HEK293 (cell line): Measurements from ENCODE around the gene CFAP43.

ENCODE experiments used
- GLIS1 ChIP-seq: fragments of 450-650 bp; formaldehyde crosslinking; IDR thresholded peaks from 2 replicates; pipeline ENCODE4 v1.5.1; 2016; ENCODE audit warnings: missing biosample characterization, missing genetic modification characterization
- HOXC10 ChIP-seq: sonication (generic); formaldehyde crosslinking; IDR thresholded peaks from 2 replicates; pipeline ENCODE4 v1.8.1; 2023; ENCODE audit warnings: mild to moderate bottlenecking, missing genetic modification reagents
- INSM2 ChIP-seq: fragments of 450-650 bp; formaldehyde crosslinking; IDR thresholded peaks from 2 replicates; pipeline ENCODE4 v1.5.1; 2016; ENCODE audit warnings: missing biosample characterization, missing genetic modification characterization
- KLF16 ChIP-seq: fragments of 450-650 bp; formaldehyde crosslinking; IDR thresholded peaks from 2 replicates; pipeline ENCODE4 v1.5.1; 2017; ENCODE audit warnings: missing biosample characterization, missing genetic modification characterization
- KLF9 ChIP-seq: fragments of 450-650 bp; formaldehyde crosslinking; IDR thresholded peaks from 2 replicates; pipeline ENCODE4 v1.5.1; 2016; ENCODE audit warnings: missing biosample characterization, missing genetic modification characterization, low read depth
- OSR2 ChIP-seq: fragments of 450-650 bp; formaldehyde crosslinking; IDR thresholded peaks from 2 replicates; pipeline ENCODE4 v1.5.1; 2016; ENCODE audit warnings: missing biosample characterization, missing genetic modification characterization
- PATZ1 ChIP-seq: fragments of 450-650 bp; formaldehyde crosslinking; IDR thresholded peaks from 2 replicates; pipeline ENCODE4 v1.5.1; 2016; ENCODE audit warnings: missing biosample characterization, missing genetic modification characterization
- PRDM1 ChIP-seq: fragments of 450-650 bp; formaldehyde crosslinking; IDR thresholded peaks from 2 replicates; pipeline ENCODE4; 2016; ENCODE audit warnings: missing biosample characterization, missing genetic modification characterization
- REPIN1 ChIP-seq: fragments of 450-650 bp; formaldehyde crosslinking; IDR thresholded peaks from 2 replicates; pipeline ENCODE4 v1.5.1; 2017; ENCODE audit warnings: missing biosample characterization, missing genetic modification characterization, low read depth
- SCRT1 ChIP-seq: fragments of 450-650 bp; formaldehyde crosslinking; IDR thresholded peaks from 2 replicates; pipeline ENCODE4 v1.5.1; 2016; ENCODE audit warnings: missing biosample characterization, missing genetic modification characterization, borderline replicate concordance
- SP2 ChIP-seq: fragments of 450-650 bp; formaldehyde crosslinking; IDR thresholded peaks from 2 replicates; pipeline ENCODE4 v1.5.1; 2016; ENCODE audit warnings: missing biosample characterization, missing genetic modification characterization
- SP3 ChIP-seq: fragments of 450-650 bp; formaldehyde crosslinking; IDR thresholded peaks from 2 replicates; pipeline ENCODE4 v1.5.1; 2016; ENCODE audit warnings: missing biosample characterization, missing genetic modification characterization
- SP7 ChIP-seq: fragments of 450-650 bp; formaldehyde crosslinking; IDR thresholded peaks from 2 replicates; pipeline ENCODE4 v1.5.1; 2016; ENCODE audit warnings: missing biosample characterization, missing genetic modification characterization
- YY1 ChIP-seq: fragments of 450-650 bp; formaldehyde crosslinking; IDR thresholded peaks from 2 replicates; pipeline ENCODE4 v1.5.1; 2018; ENCODE audit warnings: missing biosample characterization, missing genetic modification characterization
- ZBTB11 ChIP-seq: fragments of 450-650 bp; formaldehyde crosslinking; conservative IDR thresholded peaks from 2 replicates; pipeline ENCODE4 v1.5.1; 2016; ENCODE audit warnings: low read depth, missing biosample characterization, missing genetic modification characterization
- ZBTB17 ChIP-seq: fragments of 450-650 bp; formaldehyde crosslinking; IDR thresholded peaks from 2 replicates; pipeline ENCODE4 v1.5.1; 2016; ENCODE audit warnings: missing biosample characterization, missing genetic modification characterization
- ZNF10 ChIP-seq: fragments of 450-650 bp; formaldehyde crosslinking; IDR thresholded peaks from 2 replicates; pipeline ENCODE4 v1.5.1; 2017; ENCODE audit warnings: missing biosample characterization, missing genetic modification characterization
- ZNF16 ChIP-seq: fragments of 450-650 bp; formaldehyde crosslinking; IDR thresholded peaks from 2 replicates; pipeline ENCODE4 v1.5.1; 2016; ENCODE audit warnings: low read depth, missing biosample characterization, missing genetic modification characterization
- ZNF416 ChIP-seq: fragments of 450-650 bp; formaldehyde crosslinking; IDR thresholded peaks from 2 replicates; pipeline ENCODE4 v1.5.1; 2016; ENCODE audit warnings: missing biosample characterization, missing genetic modification characterization
- ZNF600 ChIP-seq: fragments of 450-650 bp; formaldehyde crosslinking; IDR thresholded peaks from 2 replicates; pipeline ENCODE4 v1.5.1; 2016; ENCODE audit warnings: missing biosample characterization, missing genetic modification characterization
- ZNF629 ChIP-seq: fragments of 450-650 bp; formaldehyde crosslinking; IDR thresholded peaks from 2 replicates; pipeline ENCODE4 v1.5.1; 2017; ENCODE audit warnings: missing biosample characterization, missing genetic modification characterization
- ZNF777 ChIP-seq: fragments of 450-650 bp; formaldehyde crosslinking; IDR thresholded peaks from 2 replicates; pipeline ENCODE4 v1.5.1; 2017; ENCODE audit warnings: missing biosample characterization, missing genetic modification characterization, borderline replicate concordance
- ZSCAN30 ChIP-seq: fragments of 450-650 bp; IDR thresholded peaks from 2 replicates; pipeline ENCODE4 v1.5.1; 2018; ENCODE audit warnings: missing biosample characterization, mild to moderate bottlenecking, missing genetic modification characterization, moderate library complexity
- TF ChIP-seq, protein P1 (sequence below): fragments of 450-650 bp; formaldehyde crosslinking; IDR thresholded peaks from 2 replicates; pipeline ENCODE4 v1.5.1; 2016; ENCODE audit warnings: missing biosample characterization, missing genetic modification characterization, borderline replicate concordance
- TF ChIP-seq, protein P2 (sequence below): fragments of 450-650 bp; IDR thresholded peaks from 2 replicates; pipeline ENCODE4 v1.5.1; 2018; ENCODE audit warnings: missing biosample characterization, mild to moderate bottlenecking, missing genetic modification characterization

The CFAP43 gene

DNA sequence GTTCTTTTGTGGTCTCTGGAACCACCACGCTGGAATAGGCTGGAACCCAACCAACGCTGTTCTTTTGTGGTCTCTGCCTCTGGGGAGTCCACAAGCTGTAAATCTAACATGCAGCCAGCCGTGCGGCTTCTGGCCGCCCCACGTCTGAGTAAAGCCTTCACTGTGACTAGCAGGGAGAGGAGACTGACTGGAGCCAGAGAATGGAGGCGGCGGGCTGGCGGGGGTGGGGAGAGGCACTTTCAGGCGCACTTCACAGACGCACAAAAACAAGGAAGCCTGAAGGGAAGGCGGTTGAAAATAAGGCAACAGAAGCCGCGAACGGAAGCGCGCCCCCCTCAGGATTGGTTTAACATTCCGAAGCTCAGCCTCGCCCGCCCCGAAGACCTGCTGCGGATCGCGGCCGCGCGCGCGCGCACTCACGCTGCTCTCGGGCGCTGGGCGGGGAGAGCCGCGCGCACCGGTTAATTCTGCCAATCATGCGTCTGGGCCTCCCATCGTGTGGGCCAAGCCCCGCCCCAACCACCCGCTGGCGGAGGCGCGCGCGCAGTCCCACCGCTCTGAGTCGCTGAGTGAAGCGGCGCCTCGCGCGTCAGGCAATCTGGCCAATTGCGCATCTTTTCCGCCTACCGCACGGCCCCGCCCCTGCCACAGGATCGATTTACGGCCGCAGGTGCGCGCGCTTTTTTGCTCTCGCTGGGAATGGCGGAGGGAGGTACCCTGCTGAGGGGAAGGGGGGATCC is 110.5 kb downstream of the CFAP43 start, which contains the start of gene SFR1 (continued):
- TF ChIP-seq, protein P1, sequence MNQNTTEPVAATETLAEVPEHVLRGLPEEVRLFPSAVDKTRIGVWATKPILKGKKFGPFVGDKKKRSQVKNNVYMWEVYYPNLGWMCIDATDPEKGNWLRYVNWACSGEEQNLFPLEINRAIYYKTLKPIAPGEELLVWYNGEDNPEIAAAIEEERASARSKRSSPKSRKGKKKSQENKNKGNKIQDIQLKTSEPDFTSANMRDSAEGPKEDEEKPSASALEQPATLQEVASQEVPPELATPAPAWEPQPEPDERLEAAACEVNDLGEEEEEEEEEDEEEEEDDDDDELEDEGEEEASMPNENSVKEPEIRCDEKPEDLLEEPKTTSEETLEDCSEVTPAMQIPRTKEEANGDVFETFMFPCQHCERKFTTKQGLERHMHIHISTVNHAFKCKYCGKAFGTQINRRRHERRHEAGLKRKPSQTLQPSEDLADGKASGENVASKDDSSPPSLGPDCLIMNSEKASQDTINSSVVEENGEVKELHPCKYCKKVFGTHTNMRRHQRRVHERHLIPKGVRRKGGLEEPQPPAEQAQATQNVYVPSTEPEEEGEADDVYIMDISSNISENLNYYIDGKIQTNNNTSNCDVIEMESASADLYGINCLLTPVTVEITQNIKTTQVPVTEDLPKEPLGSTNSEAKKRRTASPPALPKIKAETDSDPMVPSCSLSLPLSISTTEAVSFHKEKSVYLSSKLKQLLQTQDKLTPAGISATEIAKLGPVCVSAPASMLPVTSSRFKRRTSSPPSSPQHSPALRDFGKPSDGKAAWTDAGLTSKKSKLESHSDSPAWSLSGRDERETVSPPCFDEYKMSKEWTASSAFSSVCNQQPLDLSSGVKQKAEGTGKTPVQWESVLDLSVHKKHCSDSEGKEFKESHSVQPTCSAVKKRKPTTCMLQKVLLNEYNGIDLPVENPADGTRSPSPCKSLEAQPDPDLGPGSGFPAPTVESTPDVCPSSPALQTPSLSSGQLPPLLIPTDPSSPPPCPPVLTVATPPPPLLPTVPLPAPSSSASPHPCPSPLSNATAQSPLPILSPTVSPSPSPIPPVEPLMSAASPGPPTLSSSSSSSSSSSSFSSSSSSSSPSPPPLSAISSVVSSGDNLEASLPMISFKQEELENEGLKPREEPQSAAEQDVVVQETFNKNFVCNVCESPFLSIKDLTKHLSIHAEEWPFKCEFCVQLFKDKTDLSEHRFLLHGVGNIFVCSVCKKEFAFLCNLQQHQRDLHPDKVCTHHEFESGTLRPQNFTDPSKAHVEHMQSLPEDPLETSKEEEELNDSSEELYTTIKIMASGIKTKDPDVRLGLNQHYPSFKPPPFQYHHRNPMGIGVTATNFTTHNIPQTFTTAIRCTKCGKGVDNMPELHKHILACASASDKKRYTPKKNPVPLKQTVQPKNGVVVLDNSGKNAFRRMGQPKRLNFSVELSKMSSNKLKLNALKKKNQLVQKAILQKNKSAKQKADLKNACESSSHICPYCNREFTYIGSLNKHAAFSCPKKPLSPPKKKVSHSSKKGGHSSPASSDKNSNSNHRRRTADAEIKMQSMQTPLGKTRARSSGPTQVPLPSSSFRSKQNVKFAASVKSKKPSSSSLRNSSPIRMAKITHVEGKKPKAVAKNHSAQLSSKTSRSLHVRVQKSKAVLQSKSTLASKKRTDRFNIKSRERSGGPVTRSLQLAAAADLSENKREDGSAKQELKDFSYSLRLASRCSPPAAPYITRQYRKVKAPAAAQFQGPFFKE (tag by site-specific recombination): no peak
- TF ChIP-seq SP7 (tag by site-specific recombination) (peak; percentile 76), PRDM1 (tag by site-specific recombination) (peak; percentile 6; the same call in 1 of the 2 replicates), PATZ1 (tag by site-specific recombination) (peak; percentile 75), ZBTB17 (tag by site-specific recombination) (peak; percentile 82), ZBTB11 (tag by site-specific recombination) (0 out of 2 replicates have a peak, but pooled peaks have one; percentile 27), YY1 (tag by site-specific recombination) (no peak), ZNF777 (tag by site-specific recombination) (peak; percentile 42; the same call in 1 of the 2 replicates), SCRT1 (tag by site-specific recombination) (peak; percentile 54; the same call in 1 of the 2 replicates), SP3 (tag by site-specific recombination) (peak; percentile 95), OSR2 (tag by site-specific recombination) (peak; percentile 97), INSM2 (tag by site-specific recombination) (peak; percentile 96), ZNF16 (tag by site-specific recombination) (no peak), REPIN1 (tag by site-specific recombination) (no peak), GLIS1 (peak; percentile 73), HOXC10 (peak; percentile 98), ZNF629 (tag by site-specific recombination) (peak; percentile 51; the same call in 1 of the 2 replicates), ZSCAN30 (tag by site-specific recombination) (peak; percentile 79), SP2 (tag by site-specific recombination) (peak; percentile 99), ZNF600 (tag by site-specific recombination) (peak; percentile 10; the same call in 1 of the 2 replicates), ZNF10 (tag by site-specific recombination) (peak; percentile 9), KLF16 (tag by site-specific recombination) (0 out of 2 replicates have a peak, but pooled peaks have one; percentile 4), ZNF416 (tag by site-specific recombination) (no peak), KLF9 (tag by site-specific recombination) (peak; percentile 62)
- TF ChIP-seq, protein P2, sequence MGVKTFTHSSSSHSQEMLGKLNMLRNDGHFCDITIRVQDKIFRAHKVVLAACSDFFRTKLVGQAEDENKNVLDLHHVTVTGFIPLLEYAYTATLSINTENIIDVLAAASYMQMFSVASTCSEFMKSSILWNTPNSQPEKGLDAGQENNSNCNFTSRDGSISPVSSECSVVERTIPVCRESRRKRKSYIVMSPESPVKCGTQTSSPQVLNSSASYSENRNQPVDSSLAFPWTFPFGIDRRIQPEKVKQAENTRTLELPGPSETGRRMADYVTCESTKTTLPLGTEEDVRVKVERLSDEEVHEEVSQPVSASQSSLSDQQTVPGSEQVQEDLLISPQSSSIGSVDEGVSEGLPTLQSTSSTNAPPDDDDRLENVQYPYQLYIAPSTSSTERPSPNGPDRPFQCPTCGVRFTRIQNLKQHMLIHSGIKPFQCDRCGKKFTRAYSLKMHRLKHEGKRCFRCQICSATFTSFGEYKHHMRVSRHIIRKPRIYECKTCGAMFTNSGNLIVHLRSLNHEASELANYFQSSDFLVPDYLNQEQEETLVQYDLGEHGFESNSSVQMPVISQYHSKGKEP (tag by site-specific recombination): peak; percentile 26; the same call in 1 of the 2 replicates
